Hepatocyte (in vitro differentiated cells): ENCODE data around the gene SP7.

Experiments used
- CTCF ChIP-seq: fragments of 200-600 bp; sonication (generic); IDR thresholded peaks from 2 replicates; pipeline ENCODE4 v1.5.1; 2016; ENCODE audit warnings: antibody characterized with exemption, mild to moderate bottlenecking; ENCODE audit not compliant: poor library complexity
- EZH2 ChIP-seq: fragments of 200-600 bp; sonication (generic); IDR thresholded peaks from 2 replicates; pipeline ENCODE4 v1.6.1; 2016; ENCODE audit warnings: antibody characterized with exemption, mild to moderate bottlenecking, borderline replicate concordance
- EZH2phosphoT487 ChIP-seq: fragments of 200-600 bp; sonication (generic); IDR thresholded peaks from one replicate; pipeline ENCODE4 v1.6.1; 2018; ENCODE audit warnings: antibody characterized with exemption, mild to moderate bottlenecking, low read depth, moderate library complexity; ENCODE audit not compliant: unreplicated experiment, severe bottlenecking

GRCh38 chr12:53333845-53334244, 2.3 kb downstream of the SP7 start:
- TF ChIP-seq CTCF = no peak
- TF ChIP-seq EZH2 = no peak
- no peak for TF ChIP-seq EZH2phosphoT487
